HepG2 (cell line): ENCODE results near the gene TMC8. TPM values are rescaled to one million over a fixed set of nuclear protein-coding genes. Genes with fewer than 3 reads are reported as not detected.

ENCODE experiments used
- ATF7-NPFF ChIP-seq: sonication (generic); formaldehyde crosslinking; IDR thresholded peaks from 2 replicates; pipeline ENCODE4 v1.8.1; 2023; ENCODE audit warnings: mild to moderate bottlenecking, low read depth, missing genetic modification reagents, moderate library complexity
- DMAP1 ChIP-seq: IDR thresholded peaks from 2 replicates; pipeline ENCODE4 v1.6.1; 2016
- FLYWCH1 ChIP-seq: sonication (generic); formaldehyde crosslinking; IDR thresholded peaks from 2 replicates; pipeline ENCODE4 v1.8.1; 2023; ENCODE audit warnings: mild to moderate bottlenecking, missing genetic modification reagents
- FOXM1 ChIP-seq: sonication (generic); formaldehyde crosslinking; IDR thresholded peaks from 2 replicates; pipeline ENCODE4 v1.5.0; 2020; ENCODE audit warnings: missing genetic modification reagents
- MEIS1 ChIP-seq: sonication (generic); formaldehyde crosslinking; IDR thresholded peaks from 2 replicates; pipeline ENCODE4 v1.9.0; 2021; ENCODE audit warnings: mild to moderate bottlenecking, missing genetic modification reagents, moderate library complexity, borderline replicate concordance
- SETDB1 ChIP-seq: sonication (generic); formaldehyde crosslinking; IDR thresholded peaks from 2 replicates; pipeline ENCODE4 v1.5.1; 2020; ENCODE audit warnings: missing genetic modification reagents, mild to moderate bottlenecking, borderline replicate concordance
- ZNF589 ChIP-seq: sonication (generic); formaldehyde crosslinking; conservative IDR thresholded peaks from 2 replicates; pipeline ENCODE4 v1.8.0; 2022; ENCODE audit warnings: mild to moderate bottlenecking, moderate library complexity, missing genetic modification reagents
- polyA plus RNA-seq, 8 experiments: library from polyadenylated mRNA; depleted of rRNA in 3 of 8; stranded (reverse) in 7 of 8; unstranded in 1 of 8; fragments of >200 nt; fragmentation: Illumina TruSeq in 4 of 8; extraction: Trizol in 4 of 8; gene quantifications; 2 replicates each; pipeline versions ENCODE4 v1.2.1 to v1.2.3, GENCODE V29; 2011 to 2016; ENCODE audit warnings: low read depth in 4 of 8, missing spikeins in 1 of 8, mixed read lengths in 1 of 8; ENCODE audit not compliant: insufficient read depth in 1 of 8
- total RNA-seq, 5 experiments: library from RNA; depleted of rRNA; stranded (reverse); fragments of >200 nt; fragmentation: Illumina TruSeq; extraction: Trizol; gene quantifications; 2 replicates each; pipeline ENCODE4 v1.2.3, GENCODE V29; 2016; ENCODE audit warnings: low read depth in 1 of 5
- TF ChIP-seq, protein P1 (sequence below): sonication (generic); formaldehyde crosslinking; IDR thresholded peaks from 2 replicates; pipeline ENCODE4 v1.4.0; 2020; ENCODE audit warnings: missing genetic modification reagents
- TF ChIP-seq, protein P2 (sequence below): sonication (generic); formaldehyde crosslinking; conservative IDR thresholded peaks from 2 replicates; pipeline ENCODE4 v1.4.0; 2020; ENCODE audit warnings: missing genetic modification reagents
- TF ChIP-seq, protein P3 (sequence below): sonication (generic); formaldehyde crosslinking; IDR thresholded peaks from 2 replicates; pipeline ENCODE4 v1.8.1; 2022; ENCODE audit warnings: low read depth, mild to moderate bottlenecking, missing genetic modification reagents
- TF ChIP-seq, protein P4 (sequence below): sonication (generic); formaldehyde crosslinking; IDR thresholded peaks from 2 replicates; pipeline ENCODE4 v1.4.0; 2020; ENCODE audit warnings: missing genetic modification reagents
- TF ChIP-seq, protein P5 (sequence below): sonication (generic); formaldehyde crosslinking; IDR thresholded peaks from 2 replicates; pipeline ENCODE4 v1.5.1; 2020; ENCODE audit warnings: missing genetic modification reagents, mild to moderate bottlenecking, borderline replicate concordance
- TF ChIP-seq, protein P6 (sequence below): sonication (generic); formaldehyde crosslinking; IDR thresholded peaks from 2 replicates; pipeline ENCODE4 v1.5.0; 2020; ENCODE audit warnings: missing genetic modification reagents, mild to moderate bottlenecking, borderline replicate concordance
- TF ChIP-seq, protein P7 (sequence below): sonication (generic); formaldehyde crosslinking; IDR thresholded peaks from 2 replicates; pipeline ENCODE4 v1.9.0; 2021; ENCODE audit warnings: missing genetic modification reagents, borderline replicate concordance

Gene TMC8
- total and polyA plus RNA-seq, 2 of the 13 experiments (the other 11 are each of a cell fraction or from before 2014, with no cell fraction given) = 0.53 to 7.8 TPM

DNA sequence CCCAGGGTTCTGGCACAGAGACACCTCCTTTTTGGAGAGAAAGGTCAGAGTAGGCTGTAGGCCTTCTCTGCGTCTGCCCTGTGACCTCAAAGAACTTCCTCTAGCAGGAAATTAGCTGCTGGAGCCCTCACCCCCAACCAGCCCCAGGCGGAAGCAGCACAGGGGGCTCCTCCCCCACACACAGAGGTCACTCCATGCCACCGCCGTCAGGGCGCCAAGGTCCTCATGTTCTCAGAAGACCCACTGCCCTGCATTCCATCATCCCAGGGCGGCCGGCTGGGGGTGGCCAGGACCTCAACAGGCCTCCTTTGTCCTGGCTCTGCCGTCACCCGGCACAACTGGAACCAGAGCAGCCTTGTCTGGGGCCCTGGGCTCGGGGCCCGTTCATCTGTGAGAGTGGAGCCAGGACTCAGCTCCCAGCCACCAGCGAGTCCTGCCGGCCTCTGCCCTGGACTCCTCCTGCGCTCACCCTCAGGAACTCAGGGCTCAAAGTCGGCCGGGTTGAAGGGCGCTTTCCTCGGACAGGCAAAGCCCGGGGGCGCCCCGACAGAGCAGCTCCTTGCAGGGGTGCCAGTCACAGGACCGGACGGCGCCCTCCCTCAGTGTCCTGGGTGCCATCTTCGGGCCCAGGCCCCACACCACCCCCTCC lies 3.2 kb upstream of the TMC8 start (continued):
- TF ChIP-seq, protein P1, sequence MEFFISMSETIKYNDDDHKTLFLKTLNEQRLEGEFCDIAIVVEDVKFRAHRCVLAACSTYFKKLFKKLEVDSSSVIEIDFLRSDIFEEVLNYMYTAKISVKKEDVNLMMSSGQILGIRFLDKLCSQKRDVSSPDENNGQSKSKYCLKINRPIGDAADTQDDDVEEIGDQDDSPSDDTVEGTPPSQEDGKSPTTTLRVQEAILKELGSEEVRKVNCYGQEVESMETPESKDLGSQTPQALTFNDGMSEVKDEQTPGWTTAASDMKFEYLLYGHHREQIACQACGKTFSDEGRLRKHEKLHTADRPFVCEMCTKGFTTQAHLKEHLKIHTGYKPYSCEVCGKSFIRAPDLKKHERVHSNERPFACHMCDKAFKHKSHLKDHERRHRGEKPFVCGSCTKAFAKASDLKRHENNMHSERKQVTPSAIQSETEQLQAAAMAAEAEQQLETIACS (CRISPR knock-in tag) = no peak
- TF ChIP-seq, protein P2, sequence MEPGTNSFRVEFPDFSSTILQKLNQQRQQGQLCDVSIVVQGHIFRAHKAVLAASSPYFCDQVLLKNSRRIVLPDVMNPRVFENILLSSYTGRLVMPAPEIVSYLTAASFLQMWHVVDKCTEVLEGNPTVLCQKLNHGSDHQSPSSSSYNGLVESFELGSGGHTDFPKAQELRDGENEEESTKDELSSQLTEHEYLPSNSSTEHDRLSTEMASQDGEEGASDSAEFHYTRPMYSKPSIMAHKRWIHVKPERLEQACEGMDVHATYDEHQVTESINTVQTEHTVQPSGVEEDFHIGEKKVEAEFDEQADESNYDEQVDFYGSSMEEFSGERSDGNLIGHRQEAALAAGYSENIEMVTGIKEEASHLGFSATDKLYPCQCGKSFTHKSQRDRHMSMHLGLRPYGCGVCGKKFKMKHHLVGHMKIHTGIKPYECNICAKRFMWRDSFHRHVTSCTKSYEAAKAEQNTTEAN (CRISPR knock-in tag) = 0 out of 2 replicates have a peak, but pooled peaks have one; percentile 7
- TF ChIP-seq FOXM1 (CRISPR knock-in tag) (no peak), DMAP1 (CRISPR knock-in tag) (peak; percentile 84), SETDB1 (no peak), MEIS1 (CRISPR knock-in tag) (peak; percentile 19; the same call in 1 of the 2 replicates), ZNF589 (CRISPR knock-in tag) (0 out of 2 replicates have a peak, but pooled peaks have one; percentile 37), ATF7-NPFF (no peak; the same call in 1 of the 2 replicates), FLYWCH1 (CRISPR knock-in tag) (no peak)
- TF ChIP-seq, protein P3, sequence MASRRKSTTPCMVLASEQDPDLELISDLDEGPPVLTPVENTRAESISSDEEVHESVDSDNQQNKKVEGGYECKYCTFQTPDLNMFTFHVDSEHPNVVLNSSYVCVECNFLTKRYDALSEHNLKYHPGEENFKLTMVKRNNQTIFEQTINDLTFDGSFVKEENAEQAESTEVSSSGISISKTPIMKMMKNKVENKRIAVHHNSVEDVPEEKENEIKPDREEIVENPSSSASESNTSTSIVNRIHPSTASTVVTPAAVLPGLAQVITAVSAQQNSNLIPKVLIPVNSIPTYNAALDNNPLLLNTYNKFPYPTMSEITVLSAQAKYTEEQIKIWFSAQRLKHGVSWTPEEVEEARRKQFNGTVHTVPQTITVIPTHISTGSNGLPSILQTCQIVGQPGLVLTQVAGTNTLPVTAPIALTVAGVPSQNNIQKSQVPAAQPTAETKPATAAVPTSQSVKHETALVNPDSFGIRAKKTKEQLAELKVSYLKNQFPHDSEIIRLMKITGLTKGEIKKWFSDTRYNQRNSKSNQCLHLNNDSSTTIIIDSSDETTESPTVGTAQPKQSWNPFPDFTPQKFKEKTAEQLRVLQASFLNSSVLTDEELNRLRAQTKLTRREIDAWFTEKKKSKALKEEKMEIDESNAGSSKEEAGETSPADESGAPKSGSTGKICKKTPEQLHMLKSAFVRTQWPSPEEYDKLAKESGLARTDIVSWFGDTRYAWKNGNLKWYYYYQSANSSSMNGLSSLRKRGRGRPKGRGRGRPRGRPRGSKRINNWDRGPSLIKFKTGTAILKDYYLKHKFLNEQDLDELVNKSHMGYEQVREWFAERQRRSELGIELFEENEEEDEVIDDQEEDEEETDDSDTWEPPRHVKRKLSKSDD (CRISPR knock-in tag) = no peak
- TF ChIP-seq, protein P4, sequence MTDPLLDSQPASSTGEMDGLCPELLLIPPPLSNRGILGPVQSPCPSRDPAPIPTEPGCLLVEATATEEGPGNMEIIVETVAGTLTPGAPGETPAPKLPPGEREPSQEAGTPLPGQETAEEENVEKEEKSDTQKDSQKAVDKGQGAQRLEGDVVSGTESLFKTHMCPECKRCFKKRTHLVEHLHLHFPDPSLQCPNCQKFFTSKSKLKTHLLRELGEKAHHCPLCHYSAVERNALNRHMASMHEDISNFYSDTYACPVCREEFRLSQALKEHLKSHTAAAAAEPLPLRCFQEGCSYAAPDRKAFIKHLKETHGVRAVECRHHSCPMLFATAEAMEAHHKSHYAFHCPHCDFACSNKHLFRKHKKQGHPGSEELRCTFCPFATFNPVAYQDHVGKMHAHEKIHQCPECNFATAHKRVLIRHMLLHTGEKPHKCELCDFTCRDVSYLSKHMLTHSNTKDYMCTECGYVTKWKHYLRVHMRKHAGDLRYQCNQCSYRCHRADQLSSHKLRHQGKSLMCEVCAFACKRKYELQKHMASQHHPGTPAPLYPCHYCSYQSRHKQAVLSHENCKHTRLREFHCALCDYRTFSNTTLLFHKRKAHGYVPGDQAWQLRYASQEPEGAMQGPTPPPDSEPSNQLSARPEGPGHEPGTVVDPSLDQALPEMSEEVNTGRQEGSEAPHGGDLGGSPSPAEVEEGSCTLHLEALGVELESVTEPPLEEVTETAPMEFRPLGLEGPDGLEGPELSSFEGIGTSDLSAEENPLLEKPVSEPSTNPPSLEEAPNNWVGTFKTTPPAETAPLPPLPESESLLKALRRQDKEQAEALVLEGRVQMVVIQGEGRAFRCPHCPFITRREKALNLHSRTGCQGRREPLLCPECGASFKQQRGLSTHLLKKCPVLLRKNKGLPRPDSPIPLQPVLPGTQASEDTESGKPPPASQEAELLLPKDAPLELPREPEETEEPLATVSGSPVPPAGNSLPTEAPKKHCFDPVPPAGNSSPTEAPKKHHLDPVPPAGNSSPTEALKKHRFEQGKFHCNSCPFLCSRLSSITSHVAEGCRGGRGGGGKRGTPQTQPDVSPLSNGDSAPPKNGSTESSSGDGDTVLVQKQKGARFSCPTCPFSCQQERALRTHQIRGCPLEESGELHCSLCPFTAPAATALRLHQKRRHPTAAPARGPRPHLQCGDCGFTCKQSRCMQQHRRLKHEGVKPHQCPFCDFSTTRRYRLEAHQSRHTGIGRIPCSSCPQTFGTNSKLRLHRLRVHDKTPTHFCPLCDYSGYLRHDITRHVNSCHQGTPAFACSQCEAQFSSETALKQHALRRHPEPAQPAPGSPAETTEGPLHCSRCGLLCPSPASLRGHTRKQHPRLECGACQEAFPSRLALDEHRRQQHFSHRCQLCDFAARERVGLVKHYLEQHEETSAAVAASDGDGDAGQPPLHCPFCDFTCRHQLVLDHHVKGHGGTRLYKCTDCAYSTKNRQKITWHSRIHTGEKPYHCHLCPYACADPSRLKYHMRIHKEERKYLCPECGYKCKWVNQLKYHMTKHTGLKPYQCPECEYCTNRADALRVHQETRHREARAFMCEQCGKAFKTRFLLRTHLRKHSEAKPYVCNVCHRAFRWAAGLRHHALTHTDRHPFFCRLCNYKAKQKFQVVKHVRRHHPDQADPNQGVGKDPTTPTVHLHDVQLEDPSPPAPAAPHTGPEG = no peak
- TF ChIP-seq, protein P5, sequence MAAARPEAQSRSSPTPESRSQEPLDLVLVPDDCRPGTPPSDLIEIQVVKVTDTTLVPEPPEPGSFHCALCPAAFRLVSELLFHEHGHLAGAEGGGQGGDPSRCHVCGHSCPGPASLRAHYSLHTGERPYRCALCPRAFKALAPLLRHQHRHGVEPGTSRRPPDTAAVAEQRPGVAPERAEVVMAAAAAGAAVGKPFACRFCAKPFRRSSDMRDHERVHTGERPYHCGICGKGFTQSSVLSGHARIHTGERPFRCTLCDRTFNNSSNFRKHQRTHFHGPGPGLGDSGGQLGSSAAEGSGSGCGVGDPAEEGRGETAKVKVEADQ (CRISPR knock-in tag) = peak; percentile 89; the same call in 1 of the 2 replicates
- TF ChIP-seq, protein P6, sequence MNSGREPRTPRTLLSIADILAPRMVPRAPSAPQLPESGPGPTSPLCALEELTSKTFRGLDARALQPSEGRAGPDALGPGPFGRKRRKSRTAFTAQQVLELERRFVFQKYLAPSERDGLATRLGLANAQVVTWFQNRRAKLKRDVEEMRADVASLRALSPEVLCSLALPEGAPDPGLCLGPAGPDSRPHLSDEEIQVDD = no peak; the same call in 1 of the 2 replicates
- TF ChIP-seq, protein P7, sequence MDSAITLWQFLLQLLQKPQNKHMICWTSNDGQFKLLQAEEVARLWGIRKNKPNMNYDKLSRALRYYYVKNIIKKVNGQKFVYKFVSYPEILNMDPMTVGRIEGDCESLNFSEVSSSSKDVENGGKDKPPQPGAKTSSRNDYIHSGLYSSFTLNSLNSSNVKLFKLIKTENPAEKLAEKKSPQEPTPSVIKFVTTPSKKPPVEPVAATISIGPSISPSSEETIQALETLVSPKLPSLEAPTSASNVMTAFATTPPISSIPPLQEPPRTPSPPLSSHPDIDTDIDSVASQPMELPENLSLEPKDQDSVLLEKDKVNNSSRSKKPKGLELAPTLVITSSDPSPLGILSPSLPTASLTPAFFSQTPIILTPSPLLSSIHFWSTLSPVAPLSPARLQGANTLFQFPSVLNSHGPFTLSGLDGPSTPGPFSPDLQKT (CRISPR knock-in tag) = no peak
